Measurements from ENCODE around the gene COL24A1. TPM values are rescaled to one million over a fixed set of nuclear protein-coding genes. Genes with fewer than 3 reads are reported as not detected.

The COL24A1 gene
- total RNA-seq (2022) (not detected in 2 replicates), Bru-seq, nascent RNA (percentile 6 among the genes with signal in this experiment), BruChase-seq, experiment 1, labeled RNA remaining after a 6-hour chase (percentile 9 among the genes with signal in this experiment), BruChase-seq, experiment 2, labeled RNA remaining after a 2-hour chase (percentile 6 among the genes with signal in this experiment)
- long read RNA-seq: 0 reads

GRCh38 chr1:86156566-86157455 lies at the start of gene COL24A1:
TSS of gene COL24A1 (minus strand) at chr1:86156772. CDS start at chr1:86156396, 376 bp downstream.
- no TSS peak for BruUV-seq (replicated peaks)
- no peaks in the 10 kb centered on the region for H3K9me3 Mint-ChIP-seq (ENCODE audit: unreplicated experiment)
- H3K4me1 Mint-ChIP-seq (ENCODE audit: insufficient read depth, unreplicated experiment): no peaks in the 10 kb centered on the region
- no peak for DNase-seq (ENCODE audit: unreplicated experiment)
- CTCF ChIA-PET: no interaction called here
- peak within 1 kb of the TSS; percentile 45 for H3K4me3 Mint-ChIP-seq (ENCODE audit: unreplicated experiment)
- no peak within 1 kb of the TSS for H3K27ac Mint-ChIP-seq (ENCODE audit: low read depth, unreplicated experiment)
- POLR2A ChIA-PET: no interaction called here
- TF ChIP-seq CTCF (IDR thresholded peaks at IDR 0.05; ENCODE audit: unreplicated experiment): no peak
- H3K27me3 Mint-ChIP-seq (ENCODE audit: insufficient read depth, unreplicated experiment): peaks cover 51% of the 10 kb centered on the region
- H3K36me3 Mint-ChIP-seq (ENCODE audit: insufficient read depth, unreplicated experiment): no peaks in the 10 kb centered on the region
- intact Hi-C loops (cut with micrococcal nuclease): no loop called here

- H3K9me3 Mint-ChIP-seq (ENCODE audit: unreplicated experiment): no peaks in the 10 kb centered on the region
- ChIA-PET CTCF (interaction anchor here (0.6 to 0.7 kb wide), 2 partner anchors 33 to 635 kb away, joined by 4 read pairs; no protein-coding TSS in a partner anchor), POLR2A (no interaction called here)
- TF ChIP-seq CTCF (IDR thresholded peaks at IDR 0.05; ENCODE audit: unreplicated experiment): no peak
- H3K36me3 Mint-ChIP-seq (ENCODE audit: insufficient read depth, unreplicated experiment): no peaks in the 10 kb centered on the region
- H3K27ac Mint-ChIP-seq (ENCODE audit: low read depth, unreplicated experiment): no peak overlapping the region
- no peaks in the 10 kb centered on the region for H3K27me3 Mint-ChIP-seq (ENCODE audit: insufficient read depth, unreplicated experiment)
- DNase-seq (ENCODE audit: unreplicated experiment): no peak
- H3K4me3 Mint-ChIP-seq (ENCODE audit: unreplicated experiment): no peak overlapping the region
- no TSS peak for BruUV-seq (replicated peaks)
- intact Hi-C loops (cut with micrococcal nuclease): loop anchor here (2.0 kb wide), 1 partner anchor 43 kb away; no protein-coding TSS in a partner anchor
- H3K4me1 Mint-ChIP-seq (ENCODE audit: insufficient read depth, unreplicated experiment): peaks cover 7% of the 10 kb centered on the region
Measured at GRCh38 chr1:86205741-86206140, 49.2 kb upstream of the COL24A1 start.

GRCh38 chr1:86202552-86203340 lies 46.2 kb upstream of the COL24A1 start:
- no TSS peak for BruUV-seq (replicated peaks)
- TF ChIP-seq CTCF (IDR thresholded peaks at IDR 0.05; ENCODE audit: unreplicated experiment): no peak
- no peaks in the 10 kb centered on the region for H3K36me3 Mint-ChIP-seq (ENCODE audit: insufficient read depth, unreplicated experiment)
- H3K9me3 Mint-ChIP-seq (ENCODE audit: unreplicated experiment): no peaks in the 10 kb centered on the region
- no peak overlapping the region for H3K4me3 Mint-ChIP-seq (ENCODE audit: unreplicated experiment)
- no peak for DNase-seq (ENCODE audit: unreplicated experiment)
- ChIA-PET CTCF (interaction anchor here (0.5 kb wide), 1 partner anchor 313 kb away, joined by 9 read pairs; no protein-coding TSS in a partner anchor), POLR2A (no interaction called here)
- no peak overlapping the region for H3K27ac Mint-ChIP-seq (ENCODE audit: low read depth, unreplicated experiment)
- intact Hi-C loops (cut with micrococcal nuclease): no loop called here
- H3K27me3 Mint-ChIP-seq (ENCODE audit: insufficient read depth, unreplicated experiment): no peaks in the 10 kb centered on the region
- H3K4me1 Mint-ChIP-seq (ENCODE audit: insufficient read depth, unreplicated experiment): peaks cover 7% of the 10 kb centered on the region

- no peaks in the 10 kb centered on the region for H3K9me3 Mint-ChIP-seq (ENCODE audit: unreplicated experiment)
- TF ChIP-seq CTCF (IDR thresholded peaks at IDR 0.05; ENCODE audit: unreplicated experiment): no peak
- BruUV-seq (replicated peaks): no TSS peak
- ChIA-PET POLR2A (interaction anchor here (0.7 kb wide), 2 partner anchors 170 to 292 kb away, joined by 3 read pairs; no protein-coding TSS in a partner anchor), CTCF (no interaction called here)
- H3K4me3 Mint-ChIP-seq (ENCODE audit: unreplicated experiment): no peak overlapping the region
- H3K27ac Mint-ChIP-seq (ENCODE audit: low read depth, unreplicated experiment): no peak overlapping the region
- no peaks in the 10 kb centered on the region for H3K4me1 Mint-ChIP-seq (ENCODE audit: insufficient read depth, unreplicated experiment)
- DNase-seq (ENCODE audit: unreplicated experiment): no peak
- intact Hi-C loops (cut with micrococcal nuclease): no loop called here
- no peaks in the 10 kb centered on the region for H3K36me3 Mint-ChIP-seq (ENCODE audit: insufficient read depth, unreplicated experiment)
- H3K27me3 Mint-ChIP-seq (ENCODE audit: insufficient read depth, unreplicated experiment): no peaks in the 10 kb centered on the region
Measured at GRCh38 chr1:86201311-86201710, 44.7 kb upstream of the COL24A1 start.

Measured in MCF 10A (cell line).